ENCODE measurements around the gene GLMN.
A peak's percentile ranks its signal among the peaks of the same experiment; 100 is the strongest.

GLMN gene

DNA sequence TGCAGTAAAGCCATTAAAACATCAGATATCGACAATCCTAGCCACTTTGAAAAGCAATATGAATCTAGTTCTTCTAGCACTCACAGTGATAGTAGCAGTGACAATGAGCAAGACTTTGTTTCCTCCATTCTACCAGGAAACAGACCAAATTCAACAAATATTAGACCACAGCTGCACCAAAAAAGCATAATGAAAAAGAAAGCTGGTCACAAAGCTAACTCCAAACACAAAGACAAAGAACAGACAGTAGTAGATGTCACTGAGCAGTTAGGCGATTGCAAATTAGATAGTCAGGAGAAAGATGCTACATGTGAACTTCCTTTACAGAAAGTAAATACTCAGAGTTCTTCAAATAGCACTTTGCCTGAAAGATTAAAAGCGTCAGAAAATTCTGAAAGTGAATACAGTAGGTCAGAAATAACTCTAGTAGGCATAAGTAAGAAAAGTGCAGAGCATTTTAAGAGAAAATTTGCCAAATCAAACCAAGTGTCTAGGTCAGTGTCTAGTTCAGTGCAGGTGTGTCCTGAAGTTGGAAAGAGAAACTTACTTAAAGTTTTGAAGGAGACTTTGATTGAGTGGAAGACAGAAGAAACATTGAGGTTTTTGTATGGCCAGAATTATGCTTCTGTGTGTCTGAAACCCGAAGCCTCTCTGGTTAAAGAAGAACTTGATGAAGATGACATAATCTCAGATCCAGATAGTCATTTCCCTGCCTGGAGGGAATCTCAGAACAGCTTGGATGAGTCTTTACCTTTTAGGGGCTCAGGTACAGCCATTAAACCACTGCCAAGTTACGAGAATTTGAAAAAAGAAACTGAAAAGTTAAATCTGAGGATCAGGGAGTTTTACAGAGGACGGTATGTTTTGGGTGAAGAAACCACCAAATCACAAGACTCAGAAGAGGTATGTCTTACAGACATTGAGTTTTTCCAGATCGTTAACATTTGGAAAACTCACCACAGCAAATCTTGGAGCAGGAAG lies 25.0 kb upstream of the GLMN start:
- Histone ChIP-seq H3K9me3 (ENCODE audit: control insufficient read depth, low read length) (peaks cover 21% of the 10 kb centered on the region), H3K36me3 (ENCODE audit: control insufficient read depth, insufficient read depth, low read length, severe bottlenecking) (peaks cover 62% of the 10 kb centered on the region), H3K27me3 (replicated peaks; ENCODE audit: control insufficient read depth, insufficient read depth, low read length) (no peaks in the 10 kb centered on the region), H3K9ac (ENCODE audit: low read length) (no peak overlapping the region), H3K4me1 (ENCODE audit: control insufficient read depth, insufficient read depth, low read length) (no peaks in the 10 kb centered on the region), H3K4me3 (ENCODE audit: low read length) (no peak overlapping the region)
- DNase-seq (ENCODE audit: low read depth) = no peak

DNA sequence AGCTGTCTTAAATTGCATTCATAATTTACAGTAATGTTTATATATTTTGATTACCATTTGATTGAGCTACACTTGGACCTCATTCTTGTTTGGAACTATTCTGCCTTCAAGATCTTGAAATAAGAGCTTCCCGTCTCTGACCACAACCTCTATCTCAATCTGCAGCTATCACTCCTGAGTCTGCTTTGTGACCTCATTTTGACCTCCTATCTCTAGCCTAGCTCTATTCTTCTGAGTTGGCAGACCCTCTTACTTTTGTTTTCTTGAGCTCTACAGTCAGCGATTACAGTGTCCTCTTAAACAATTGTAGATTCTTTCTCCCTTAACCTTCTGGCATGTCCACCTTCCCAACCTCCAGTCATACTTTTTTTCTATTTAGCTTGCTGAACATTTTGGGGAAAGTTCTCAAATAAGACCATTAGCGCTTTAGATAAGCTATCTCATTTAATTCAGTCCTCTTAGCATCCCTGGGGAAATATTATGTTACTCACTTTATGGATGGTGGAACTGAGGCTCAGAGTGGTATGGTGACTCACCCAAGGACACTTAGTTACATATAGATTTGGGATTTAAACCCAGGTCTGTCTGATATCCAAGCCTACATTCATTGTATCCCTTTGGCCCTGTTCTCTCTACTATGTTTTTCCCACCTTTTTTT lies 19.2 kb upstream of the GLMN start:
- Histone ChIP-seq H3K27me3 (replicated peaks; ENCODE audit: control insufficient read depth, insufficient read depth, low read length) (no peaks in the 10 kb centered on the region), H3K9ac (ENCODE audit: low read length) (no peak overlapping the region), H3K4me3 (ENCODE audit: low read length) (no peak overlapping the region), H3K36me3 (ENCODE audit: control insufficient read depth, insufficient read depth, low read length, severe bottlenecking) (peaks cover 34% of the 10 kb centered on the region), H3K4me1 (ENCODE audit: control insufficient read depth, insufficient read depth, low read length) (no peaks in the 10 kb centered on the region), H3K9me3 (ENCODE audit: control insufficient read depth, low read length) (no peaks in the 10 kb centered on the region)
- no peak for DNase-seq (ENCODE audit: low read depth)

DNA sequence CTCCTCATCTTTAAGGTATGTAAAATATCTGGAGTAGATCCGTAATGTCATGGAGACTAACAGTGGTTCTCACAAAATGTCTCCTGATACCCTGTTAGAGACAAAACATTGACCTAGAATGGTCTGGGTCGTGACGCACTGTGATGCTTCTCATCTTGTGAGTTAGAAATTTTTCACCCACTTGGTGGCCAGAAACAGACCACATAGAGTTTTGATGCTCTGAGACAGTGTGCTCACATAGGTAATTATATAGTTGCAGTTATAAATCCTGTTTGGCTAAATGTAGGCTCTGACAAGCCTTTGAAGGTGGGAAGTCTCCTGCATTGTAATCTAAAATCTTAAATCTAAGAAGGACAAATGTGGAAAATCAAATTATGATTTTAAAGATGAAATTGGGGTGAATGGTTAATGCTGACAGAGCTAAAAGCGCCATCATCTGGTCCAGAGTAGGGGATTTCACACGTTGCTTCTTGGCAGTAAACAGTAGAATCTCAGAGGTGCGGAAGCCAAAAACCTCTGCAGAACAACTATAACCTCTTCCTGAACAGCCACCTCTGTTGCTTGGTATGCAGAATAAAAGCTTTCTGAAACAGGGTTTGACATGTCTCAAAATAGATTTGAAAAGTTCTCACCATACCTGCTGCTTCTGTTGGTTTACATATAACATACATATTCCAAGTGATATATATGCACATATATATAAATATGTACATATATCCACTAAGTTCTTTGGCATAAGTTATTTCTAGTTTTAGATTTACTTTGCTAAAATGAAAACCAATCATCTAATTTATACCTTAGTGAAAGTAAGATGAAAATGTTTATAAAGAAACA lies 17.2 kb upstream of the GLMN start:
- Histone ChIP-seq H3K4me3 (ENCODE audit: low read length) (no peak overlapping the region), H3K36me3 (ENCODE audit: control insufficient read depth, insufficient read depth, low read length, severe bottlenecking) (peaks cover 36% of the 10 kb centered on the region), H3K9ac (ENCODE audit: low read length) (no peak overlapping the region), H3K4me1 (ENCODE audit: control insufficient read depth, insufficient read depth, low read length) (peaks cover 13% of the 10 kb centered on the region), H3K9me3 (ENCODE audit: control insufficient read depth, low read length) (no peaks in the 10 kb centered on the region), H3K27me3 (replicated peaks; ENCODE audit: control insufficient read depth, insufficient read depth, low read length) (no peaks in the 10 kb centered on the region)
- no peak for DNase-seq (ENCODE audit: low read depth)

DNA sequence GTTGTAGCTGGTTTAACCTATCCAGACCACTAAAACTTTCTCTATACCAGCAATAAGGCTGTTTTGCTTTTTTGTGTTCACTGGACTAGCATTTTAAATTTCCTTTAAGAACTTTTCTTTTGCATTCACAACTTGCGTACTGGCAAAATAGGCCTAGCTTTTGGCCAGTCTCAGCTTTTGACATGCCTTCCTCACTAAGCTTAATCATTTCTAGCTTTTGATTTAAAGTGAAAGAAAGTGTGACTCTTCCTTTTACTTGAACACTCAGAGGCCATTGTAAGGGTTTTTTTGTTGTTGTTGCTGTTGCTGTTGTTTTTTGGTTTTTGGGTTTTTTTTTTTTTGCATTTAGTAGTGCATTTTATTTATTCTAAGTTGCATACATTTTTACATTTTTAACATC lies 15.2 kb upstream of the GLMN start:
- Histone ChIP-seq H3K27me3 (replicated peaks; ENCODE audit: control insufficient read depth, insufficient read depth, low read length) (no peaks in the 10 kb centered on the region), H3K9ac (ENCODE audit: low read length) (no peak overlapping the region), H3K4me3 (ENCODE audit: low read length) (no peak overlapping the region), H3K4me1 (ENCODE audit: control insufficient read depth, insufficient read depth, low read length) (peaks cover 19% of the 10 kb centered on the region), H3K9me3 (ENCODE audit: control insufficient read depth, low read length) (no peaks in the 10 kb centered on the region), H3K36me3 (ENCODE audit: control insufficient read depth, insufficient read depth, low read length, severe bottlenecking) (peaks cover 31% of the 10 kb centered on the region)
- no peak for DNase-seq (ENCODE audit: low read depth)

DNA sequence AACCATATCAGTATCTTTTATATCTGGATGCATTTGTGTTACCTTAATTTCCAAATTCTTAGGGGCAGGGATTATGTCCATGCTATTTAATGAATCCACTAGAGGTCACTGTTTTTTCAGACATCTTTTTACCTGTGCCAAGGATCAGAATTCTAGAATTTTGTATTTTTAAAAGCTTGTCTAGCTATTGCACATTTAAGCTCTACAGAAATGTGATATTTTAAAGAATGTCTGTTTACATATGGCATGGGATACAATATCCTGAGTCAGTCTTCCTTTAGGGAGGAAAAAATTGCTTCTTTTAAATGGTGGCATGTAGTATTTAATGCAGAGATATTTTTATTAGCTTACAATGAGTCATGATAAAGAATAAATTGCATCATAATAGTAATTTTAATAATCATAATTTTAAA lies 11.4 kb upstream of the GLMN start:
- Histone ChIP-seq H3K4me1 (ENCODE audit: control insufficient read depth, insufficient read depth, low read length) (peaks cover 21% of the 10 kb centered on the region), H3K9me3 (ENCODE audit: control insufficient read depth, low read length) (no peaks in the 10 kb centered on the region), H3K9ac (ENCODE audit: low read length) (no peak overlapping the region), H3K36me3 (ENCODE audit: control insufficient read depth, insufficient read depth, low read length, severe bottlenecking) (peaks cover 57% of the 10 kb centered on the region), H3K4me3 (ENCODE audit: low read length) (no peak overlapping the region), H3K27me3 (replicated peaks; ENCODE audit: control insufficient read depth, insufficient read depth, low read length) (no peaks in the 10 kb centered on the region)
- DNase-seq (ENCODE audit: low read depth) = peak; percentile 61

DNA sequence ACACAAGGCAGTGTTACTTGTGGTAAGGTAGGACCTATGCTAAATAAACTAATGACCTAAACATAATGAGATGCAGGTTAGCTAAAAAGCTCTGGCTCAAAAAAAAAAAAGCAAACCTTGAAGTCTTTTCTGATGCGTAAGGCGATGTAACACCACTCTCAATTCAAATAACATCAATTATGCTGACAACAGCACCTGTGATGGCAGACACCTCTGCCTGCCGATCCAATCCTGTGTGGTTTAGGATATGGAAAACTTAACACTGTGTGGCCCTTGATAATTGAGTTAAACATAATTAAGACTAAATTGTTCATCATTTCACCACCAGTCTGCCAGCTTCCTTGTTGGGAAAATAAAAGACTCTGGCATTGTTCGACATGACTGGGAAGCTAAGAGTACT lies 9.2 kb upstream of the GLMN start:
- Histone ChIP-seq H3K4me1 (ENCODE audit: control insufficient read depth, insufficient read depth, low read length) (peaks cover 21% of the 10 kb centered on the region), H3K9me3 (ENCODE audit: control insufficient read depth, low read length) (no peaks in the 10 kb centered on the region), H3K4me3 (ENCODE audit: low read length) (no peak overlapping the region), H3K36me3 (ENCODE audit: control insufficient read depth, insufficient read depth, low read length, severe bottlenecking) (peaks cover 65% of the 10 kb centered on the region), H3K27me3 (replicated peaks; ENCODE audit: control insufficient read depth, insufficient read depth, low read length) (no peaks in the 10 kb centered on the region), H3K9ac (ENCODE audit: low read length) (no peak overlapping the region)
- DNase-seq (ENCODE audit: low read depth) = no peak

DNA sequence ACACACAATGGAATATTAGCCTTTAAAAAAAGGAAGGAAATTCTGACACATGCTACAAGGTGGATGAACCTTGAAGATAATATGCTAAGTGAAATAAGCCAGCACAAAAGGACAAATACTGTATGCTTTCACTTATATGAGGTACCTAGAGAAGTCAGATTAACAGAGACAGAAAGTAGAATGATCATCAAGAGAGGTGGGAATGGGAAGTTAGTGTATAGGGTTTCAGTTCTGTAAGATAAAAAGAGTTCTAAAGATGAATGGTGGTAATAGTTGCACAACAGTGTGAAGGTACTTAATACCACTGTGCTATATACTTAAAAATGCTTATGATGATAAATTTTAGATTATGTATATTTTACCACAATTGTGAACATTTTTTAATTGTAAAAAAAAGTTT lies 7.2 kb upstream of the GLMN start:
- no peak overlapping the region for H3K4me3 ChIP-seq (ENCODE audit: low read length)
- H3K4me1 ChIP-seq (ENCODE audit: control insufficient read depth, insufficient read depth, low read length) = peaks cover 9% of the 10 kb centered on the region
- peaks cover 62% of the 10 kb centered on the region for H3K36me3 ChIP-seq (ENCODE audit: control insufficient read depth, insufficient read depth, low read length, severe bottlenecking)
- no peak overlapping the region for H3K9ac ChIP-seq (ENCODE audit: low read length)
- no peak for DNase-seq (ENCODE audit: low read depth)
- H3K9me3 ChIP-seq (ENCODE audit: control insufficient read depth, low read length) = no peaks in the 10 kb centered on the region
- H3K27me3 ChIP-seq (replicated peaks; ENCODE audit: control insufficient read depth, insufficient read depth, low read length) = no peaks in the 10 kb centered on the region

DNA sequence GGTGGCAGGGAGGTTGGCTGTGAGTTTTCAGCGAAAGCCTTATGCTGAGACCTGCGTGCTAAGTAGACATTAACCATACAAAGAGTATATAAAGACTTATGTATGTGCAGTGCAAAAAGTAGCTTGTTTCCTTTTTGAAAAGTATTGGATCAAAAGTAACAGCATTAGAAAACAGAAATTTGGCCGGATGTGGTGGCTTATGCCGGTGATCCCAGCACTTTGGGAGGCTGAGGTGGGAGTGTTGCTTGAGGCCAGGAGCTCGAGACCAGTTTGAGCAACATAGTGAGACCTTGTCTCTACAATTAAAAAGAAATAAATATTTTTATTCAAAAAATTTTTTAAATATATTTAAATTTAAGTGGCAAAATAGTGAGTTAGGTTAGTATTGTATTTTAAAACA lies 2.2 kb upstream of the GLMN start:
- no peak overlapping the region for H3K4me3 ChIP-seq (ENCODE audit: low read length)
- DNase-seq (ENCODE audit: low read depth) = no peak
- no peak overlapping the region for H3K9ac ChIP-seq (ENCODE audit: low read length)
- H3K4me1 ChIP-seq (ENCODE audit: control insufficient read depth, insufficient read depth, low read length) = peaks cover 23% of the 10 kb centered on the region
- peaks cover 34% of the 10 kb centered on the region for H3K36me3 ChIP-seq (ENCODE audit: control insufficient read depth, insufficient read depth, low read length, severe bottlenecking)
- no peaks in the 10 kb centered on the region for H3K9me3 ChIP-seq (ENCODE audit: control insufficient read depth, low read length)
- no peaks in the 10 kb centered on the region for H3K27me3 ChIP-seq (replicated peaks; ENCODE audit: control insufficient read depth, insufficient read depth, low read length)

DNA sequence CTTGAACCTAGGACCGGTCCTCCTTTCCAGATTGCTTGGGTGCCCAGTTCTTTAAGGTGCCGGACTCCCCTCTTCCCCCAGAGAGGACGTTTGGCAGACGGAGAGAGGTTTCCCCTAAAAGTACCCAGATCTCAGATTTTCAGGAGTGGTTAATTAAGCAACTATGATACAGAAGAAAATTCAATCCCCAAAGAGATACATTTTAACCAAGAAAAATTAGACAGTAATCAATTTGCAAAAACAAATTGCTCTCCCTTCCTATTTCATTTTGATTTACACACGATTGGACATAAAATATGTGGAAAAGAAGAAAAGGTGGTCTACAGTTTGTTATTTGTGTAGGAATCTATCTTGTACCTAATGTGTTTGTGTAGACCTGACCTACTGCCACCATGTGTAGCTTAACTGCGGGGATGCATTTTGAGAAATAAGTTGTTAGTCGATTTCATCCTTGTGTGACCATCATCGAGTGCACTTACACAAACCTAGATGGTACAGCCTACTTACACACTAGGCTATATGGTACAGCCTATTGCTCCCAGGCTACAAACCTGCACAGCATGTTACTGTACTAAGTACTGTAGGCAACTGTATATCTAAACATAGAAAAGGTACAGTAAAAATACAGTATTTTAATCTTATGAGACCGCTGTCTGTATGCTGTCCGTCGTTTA lies 827 bp upstream of the GLMN start:
- Histone ChIP-seq H3K9ac (ENCODE audit: low read length) (peak overlapping the region; percentile 98), H3K4me1 (ENCODE audit: control insufficient read depth, insufficient read depth, low read length) (peaks cover 20% of the 10 kb centered on the region)
- DNase-seq (ENCODE audit: low read depth) = peak; percentile 12

DNA sequence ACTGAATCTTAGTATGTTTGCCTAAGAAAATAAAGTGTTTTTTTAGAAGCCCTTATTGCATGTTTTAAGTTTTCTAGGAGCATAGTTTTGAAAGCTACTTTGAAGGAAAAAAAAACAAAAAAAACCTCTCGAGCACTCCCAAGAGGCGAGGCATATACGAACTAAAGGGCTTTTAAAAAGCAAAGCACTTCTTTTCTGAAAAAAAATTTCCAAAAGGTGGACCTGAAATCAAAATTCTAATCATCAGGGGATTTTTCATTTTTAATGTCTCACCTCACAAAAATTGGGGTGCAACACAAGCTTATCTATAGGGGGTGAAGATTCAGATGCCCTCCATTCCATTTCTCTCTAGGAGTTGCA lies 594 bp downstream of the GLMN start:
- no peaks in the 10 kb centered on the region for H3K27me3 ChIP-seq (replicated peaks; ENCODE audit: control insufficient read depth, insufficient read depth, low read length)
- peak; percentile 53 for DNase-seq (ENCODE audit: low read depth)
- H3K9me3 ChIP-seq (ENCODE audit: control insufficient read depth, low read length) = no peaks in the 10 kb centered on the region
- peak overlapping the region; percentile 98 for H3K9ac ChIP-seq (ENCODE audit: low read length)
- peak overlapping the region; percentile 98 for H3K4me3 ChIP-seq (ENCODE audit: low read length)
- peaks cover 20% of the 10 kb centered on the region for H3K4me1 ChIP-seq (ENCODE audit: control insufficient read depth, insufficient read depth, low read length)
- peaks cover 27% of the 10 kb centered on the region for H3K36me3 ChIP-seq (ENCODE audit: control insufficient read depth, insufficient read depth, low read length, severe bottlenecking)

More for the DNA sequence above, 827 bp upstream of the GLMN start:
- Histone ChIP-seq H3K27me3 (replicated peaks; ENCODE audit: control insufficient read depth, insufficient read depth, low read length) (no peaks in the 10 kb centered on the region), H3K9me3 (ENCODE audit: control insufficient read depth, low read length) (no peaks in the 10 kb centered on the region), H3K36me3 (ENCODE audit: control insufficient read depth, insufficient read depth, low read length, severe bottlenecking) (peaks cover 28% of the 10 kb centered on the region), H3K4me3 (ENCODE audit: low read length) (peak overlapping the region; percentile 98)
